ENCODE measurements around the gene CMAS.
"Not testable (repeated sequence)": the region's sequence is repeated elsewhere in the genome, so short reads cannot be mapped to it uniquely, and the experiment has no call there.

The CMAS gene

DNA sequence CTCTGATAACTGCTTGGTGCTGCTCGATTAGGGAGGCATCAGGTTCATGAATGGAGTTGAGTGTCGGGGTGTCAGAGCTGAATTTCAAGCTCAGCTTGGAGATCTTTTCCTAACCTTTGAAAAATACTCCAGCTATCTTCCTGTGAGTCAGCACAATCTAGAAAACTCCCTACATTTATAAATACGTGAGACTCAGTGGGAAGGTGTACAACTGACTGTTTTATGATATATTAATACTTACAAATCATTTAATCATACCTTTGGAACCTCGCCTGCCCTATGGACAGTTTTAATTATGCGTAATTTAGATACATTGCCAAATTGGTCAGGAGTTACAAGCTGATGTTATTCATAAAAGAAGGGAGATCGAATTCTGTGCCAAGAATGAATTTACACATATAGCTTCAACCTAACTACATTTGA, 961 bp downstream of the CMAS start:
- in situ Hi-C loops (cut with HindIII; ENCODE audit: low sequenced_read_pairs) = no loop called here

DNA sequence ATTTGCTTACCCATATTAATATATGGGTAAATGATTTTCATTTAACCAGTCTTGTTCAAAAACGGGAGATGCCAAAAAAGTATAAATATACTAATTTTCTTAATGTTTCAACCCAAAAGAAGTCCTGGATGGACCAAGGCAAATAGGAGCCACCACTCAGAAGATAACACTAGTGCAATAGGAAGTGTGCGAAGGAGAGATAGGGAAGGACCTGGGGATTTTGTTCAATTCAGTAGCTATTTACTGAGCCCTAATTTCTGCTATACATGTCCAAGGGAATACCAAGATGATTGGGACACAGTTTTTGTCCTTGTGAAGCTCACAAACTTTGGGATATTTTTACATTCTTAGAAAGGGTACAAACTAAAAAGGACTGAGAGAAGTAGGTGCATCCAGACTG, 1.5 kb downstream of the CMAS start:
- in situ Hi-C loops (cut with HindIII; ENCODE audit: low sequenced_read_pairs) = no loop called here

DNA sequence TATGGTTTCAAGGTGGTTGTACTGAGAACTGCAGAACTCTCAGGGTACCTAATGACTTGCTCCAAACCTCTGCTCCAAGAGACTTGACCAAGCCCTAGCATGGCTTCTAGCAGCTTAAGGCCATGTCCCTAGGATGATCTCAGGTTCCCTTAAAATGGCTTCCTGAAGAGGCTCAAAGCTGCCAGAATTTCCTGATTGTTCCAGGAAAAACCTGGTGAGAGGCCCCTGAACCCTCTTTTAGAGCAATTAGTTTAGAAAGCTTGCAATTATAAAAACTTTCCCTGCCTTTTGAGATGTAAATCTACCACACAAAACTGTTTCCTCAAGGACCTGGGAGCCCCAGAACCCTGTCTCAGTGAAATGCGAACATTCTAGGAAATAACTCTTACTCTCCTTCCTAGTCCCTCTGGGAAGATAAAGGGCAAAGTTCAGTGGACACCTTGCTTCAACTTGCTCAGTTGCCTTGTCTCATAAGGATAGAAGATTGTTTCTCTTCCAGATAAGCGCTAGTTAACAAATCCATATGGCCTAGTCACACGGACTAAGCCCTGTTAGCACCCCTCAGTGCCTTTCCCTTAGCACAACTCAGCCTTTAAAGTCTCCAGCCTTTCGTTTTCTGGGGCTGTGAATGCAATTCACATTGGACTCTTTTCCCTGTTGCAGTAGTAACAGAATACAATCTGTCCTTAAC, 2.5 kb downstream of the CMAS start:
- in situ Hi-C loops (cut with HindIII; ENCODE audit: low sequenced_read_pairs) = no loop called here

DNA sequence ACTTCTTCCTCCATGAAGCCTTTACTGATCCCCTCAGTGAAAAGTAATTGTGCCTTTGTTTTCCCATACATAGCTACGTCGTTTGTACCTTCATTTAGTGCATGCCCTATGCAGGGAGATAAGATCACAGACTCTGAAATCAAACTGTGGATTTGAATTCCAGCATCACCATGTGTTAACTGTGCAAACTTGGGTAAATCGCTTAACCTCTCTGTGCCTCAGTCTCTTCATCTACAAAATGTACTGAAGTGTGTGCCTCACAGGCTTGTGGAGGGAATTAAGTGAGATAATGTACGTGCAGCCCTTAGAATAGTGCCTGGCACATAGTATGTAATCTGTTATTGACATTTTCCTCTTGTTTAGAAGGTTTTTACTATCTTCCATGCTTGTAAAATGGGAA, 4.1 kb downstream of the CMAS start:
- in situ Hi-C loops (cut with HindIII; ENCODE audit: low sequenced_read_pairs) = no loop called here

DNA sequence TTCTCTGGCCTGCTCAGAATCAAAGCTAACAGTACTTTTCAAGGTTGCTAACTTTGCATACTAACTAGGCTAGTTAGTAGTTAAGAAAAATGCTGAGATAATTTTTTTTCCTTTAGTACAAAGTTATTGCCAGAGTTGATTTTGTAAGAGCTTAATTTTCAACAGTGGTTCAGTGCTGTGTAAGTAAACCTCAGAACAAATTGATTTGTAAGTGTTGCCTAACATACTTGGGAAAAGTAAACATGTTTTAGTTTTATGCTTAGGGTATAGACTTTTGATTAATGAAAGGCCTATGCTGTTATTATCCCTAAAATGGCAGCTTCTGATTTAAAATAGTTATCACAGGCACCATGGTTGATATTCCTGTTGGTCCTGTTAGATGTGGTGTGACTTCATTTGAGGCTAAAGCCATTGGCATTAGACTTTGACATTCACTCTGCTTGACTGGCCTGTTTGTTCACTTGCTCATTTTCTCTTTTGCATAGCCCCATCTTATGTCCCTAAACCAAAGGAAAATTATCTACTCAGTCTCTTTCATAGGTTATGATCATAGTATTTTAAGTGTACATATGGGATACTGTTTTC, 5.2 kb downstream of the CMAS start:
- in situ Hi-C loops (cut with HindIII; ENCODE audit: low sequenced_read_pairs) = no loop called here

DNA sequence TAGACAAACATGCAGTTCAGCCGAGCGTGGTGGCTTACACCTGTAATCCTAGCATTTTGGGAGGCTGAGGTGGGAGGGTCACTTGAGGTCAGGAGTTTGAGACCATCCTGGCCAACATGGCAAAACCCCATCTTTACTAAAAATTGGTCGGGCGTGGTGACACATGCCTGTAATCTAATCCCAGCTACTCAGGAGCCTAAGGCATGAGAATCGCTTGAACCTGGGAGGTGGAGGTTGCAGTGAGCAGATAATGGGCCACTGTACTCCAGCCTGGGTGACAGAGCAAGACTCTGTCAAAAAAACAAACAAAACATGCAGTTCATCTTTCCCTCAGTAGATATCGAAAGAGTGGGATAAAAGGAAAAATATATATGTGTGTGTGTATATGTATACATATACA, 7.0 kb downstream of the CMAS start:
- in situ Hi-C loops (cut with HindIII; ENCODE audit: low sequenced_read_pairs) = not testable (repeated sequence)

DNA sequence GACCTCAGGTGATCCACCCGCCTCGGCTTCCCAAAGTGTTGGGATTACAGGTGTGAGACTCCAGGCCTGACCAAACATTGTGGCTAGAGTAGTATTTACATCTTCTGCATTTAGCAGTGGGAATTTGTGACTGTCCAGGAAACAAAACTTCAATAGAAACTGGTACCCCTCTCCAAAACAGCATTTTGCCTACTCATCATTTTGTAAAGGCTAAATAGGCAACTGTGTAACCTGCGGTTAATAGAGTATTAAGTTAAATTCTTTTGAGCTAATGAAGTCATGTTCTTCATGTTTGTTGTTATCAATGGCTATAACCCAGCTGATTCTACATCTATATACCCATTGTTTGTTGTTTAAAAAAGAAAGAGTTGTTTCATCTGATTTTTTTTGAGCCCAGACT, 8.1 kb downstream of the CMAS start:
- in situ Hi-C loops (cut with HindIII; ENCODE audit: low sequenced_read_pairs) = no loop called here

DNA sequence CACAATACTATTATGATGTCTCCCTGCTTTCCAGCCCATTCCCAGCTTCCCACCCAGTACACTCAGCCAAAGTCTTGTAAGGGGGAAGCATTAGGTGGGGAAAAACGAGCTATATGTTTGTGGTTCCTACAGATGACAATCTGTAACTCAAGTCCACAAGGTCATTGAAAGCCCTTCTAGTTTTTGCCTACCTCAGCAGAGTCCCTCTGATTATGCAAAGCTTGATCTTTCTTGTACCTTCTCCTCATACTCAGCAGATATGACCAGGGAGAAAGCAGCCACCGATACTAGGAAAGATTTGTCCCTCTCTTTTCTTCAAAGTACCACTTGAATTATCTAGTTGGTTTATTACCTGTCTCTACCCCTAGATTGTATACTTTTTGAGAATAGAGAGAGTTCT, 10.6 kb downstream of the CMAS start:
- in situ Hi-C loops (cut with HindIII; ENCODE audit: low sequenced_read_pairs) = no loop called here

DNA sequence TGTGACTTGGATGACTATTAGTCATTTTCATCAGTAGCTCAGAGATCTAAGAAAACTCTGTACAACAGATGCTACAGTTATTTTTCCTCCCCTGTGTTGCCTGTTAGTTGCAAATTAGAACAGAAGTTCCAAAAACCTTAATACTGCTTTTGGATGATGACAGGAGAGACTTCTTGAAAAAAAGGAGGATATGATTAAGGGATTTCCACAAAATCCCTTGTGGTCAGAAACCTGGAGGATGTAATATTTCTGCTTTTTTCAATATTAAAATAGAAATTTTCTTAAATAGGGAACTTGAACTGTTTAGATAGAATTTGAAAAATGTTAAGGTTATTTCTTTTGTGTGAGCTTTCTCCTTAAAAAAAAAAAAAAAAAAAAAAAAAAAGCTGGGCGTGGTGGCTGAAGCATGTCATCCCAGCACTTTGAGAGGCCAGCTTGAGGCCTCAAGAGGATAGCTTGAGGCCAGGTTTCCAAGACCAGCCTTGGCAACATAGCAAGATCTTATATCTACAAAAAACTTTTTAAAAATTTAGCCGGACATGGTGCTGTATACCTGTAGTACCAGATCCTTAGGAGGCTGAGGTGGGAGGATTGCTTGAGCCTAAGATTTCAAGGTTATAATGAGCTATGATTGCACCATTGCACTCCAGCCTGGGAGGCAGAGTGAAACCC, 14.1 kb downstream of the CMAS start:
- in situ Hi-C loops (cut with HindIII; ENCODE audit: low sequenced_read_pairs) = no loop called here

DNA sequence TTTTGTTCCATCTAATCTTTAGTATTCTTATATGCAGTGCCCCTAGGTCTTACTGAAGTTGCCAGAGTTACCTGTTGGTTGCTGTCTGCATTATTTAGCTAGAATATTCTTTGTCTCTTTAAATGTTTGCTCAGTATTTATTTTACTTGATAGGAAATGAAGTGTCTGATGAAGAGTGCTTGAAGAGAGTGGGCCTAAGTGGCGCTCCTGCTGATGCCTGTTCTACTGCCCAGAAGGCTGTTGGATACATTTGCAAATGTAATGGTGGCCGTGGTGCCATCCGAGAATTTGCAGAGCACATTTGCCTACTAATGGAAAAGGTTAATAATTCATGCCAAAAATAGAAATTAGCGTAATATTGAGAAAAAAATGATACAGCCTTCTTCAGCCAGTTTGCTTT, 18.9 kb downstream of the CMAS start:
- in situ Hi-C loops (cut with HindIII; ENCODE audit: low sequenced_read_pairs) = no loop called here

DNA sequence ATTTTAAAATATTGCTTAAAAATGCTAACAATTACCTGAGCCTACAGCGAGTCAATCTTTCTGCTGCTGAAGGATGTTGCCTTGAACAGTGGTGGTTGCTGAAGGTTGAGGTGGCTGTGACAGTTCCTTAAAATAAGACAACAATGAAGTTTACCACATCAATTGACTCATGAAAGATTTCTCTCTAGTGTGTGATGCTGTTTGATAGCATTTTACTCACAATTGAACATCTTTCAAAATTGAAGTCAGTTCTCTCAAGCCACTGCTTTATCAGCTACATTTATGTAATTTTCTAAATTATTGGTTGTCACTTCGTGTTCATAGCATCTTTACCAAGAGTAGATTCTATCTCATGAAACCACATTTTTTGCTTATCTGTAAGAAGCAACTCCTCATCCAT, 20.3 kb downstream of the CMAS start:
- in situ Hi-C loops (cut with HindIII; ENCODE audit: low sequenced_read_pairs) = no loop called here

DNA sequence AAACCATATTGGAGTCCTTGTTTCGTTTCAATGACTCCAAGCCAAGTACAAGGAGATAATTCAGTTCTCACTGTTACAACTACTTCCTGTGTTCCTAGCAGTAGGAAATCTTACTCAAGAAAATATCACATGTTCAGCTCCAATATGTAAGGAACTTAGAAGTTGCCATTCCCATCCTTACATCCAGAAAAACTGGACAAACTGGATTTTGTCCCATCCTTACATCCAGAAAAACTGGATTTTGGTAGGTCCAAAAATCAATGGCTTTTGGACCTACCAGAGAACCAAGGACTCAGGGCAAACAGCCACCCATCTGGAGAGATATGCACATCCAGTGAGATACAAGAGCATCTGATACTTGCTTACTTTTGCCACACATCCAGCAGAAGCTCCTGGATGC, 23.8 kb downstream of the CMAS start:
- in situ Hi-C loops (cut with HindIII; ENCODE audit: low sequenced_read_pairs) = no loop called here

DNA sequence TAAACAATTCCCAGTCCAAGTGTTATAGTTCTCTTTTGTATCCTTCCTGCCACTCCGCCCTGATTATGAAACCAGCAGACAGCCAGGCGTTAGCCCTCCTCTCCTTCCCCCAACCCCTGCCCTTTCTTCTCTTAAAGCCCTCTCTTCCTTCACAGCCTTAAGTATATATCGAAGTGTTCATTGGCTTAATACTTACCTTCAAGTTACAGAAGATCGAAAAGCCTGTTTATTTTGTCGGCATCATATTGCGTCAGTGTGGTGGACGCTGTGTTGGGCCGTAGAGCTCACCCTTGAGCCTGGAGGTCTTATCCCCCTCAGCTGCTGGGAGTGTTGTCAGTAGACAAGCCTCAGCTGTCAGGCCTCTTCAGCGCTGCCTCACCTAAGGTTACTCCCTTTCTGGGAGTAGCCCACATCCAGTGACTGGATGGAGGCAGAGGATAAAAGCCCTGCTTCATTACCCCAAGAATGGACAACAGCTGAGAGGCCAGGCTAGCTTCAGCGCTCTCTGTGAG, 36.2 kb downstream of the CMAS start:
- in situ Hi-C loops (cut with HindIII; ENCODE audit: low sequenced_read_pairs) = no loop called here

DNA sequence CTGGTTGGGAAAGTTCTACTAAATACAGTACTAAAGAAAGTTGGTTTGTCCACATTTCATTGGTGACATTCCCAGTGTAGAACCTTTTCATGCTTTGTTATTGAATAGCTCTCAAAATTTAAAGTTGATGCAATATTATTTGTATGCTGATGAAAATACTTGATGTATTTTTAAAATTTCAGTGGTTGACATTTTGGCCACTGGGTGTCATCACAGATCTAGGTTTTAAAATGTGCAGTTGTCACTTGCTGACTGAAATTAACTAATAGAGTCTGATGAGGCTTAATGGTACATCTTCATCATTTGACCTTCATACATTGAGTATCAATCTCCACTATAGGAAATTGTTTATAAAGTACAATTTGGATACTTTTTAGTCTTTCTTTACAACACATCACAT, 37.1 kb downstream of the CMAS start:
- in situ Hi-C loops (cut with HindIII; ENCODE audit: low sequenced_read_pairs) = no loop called here

DNA sequence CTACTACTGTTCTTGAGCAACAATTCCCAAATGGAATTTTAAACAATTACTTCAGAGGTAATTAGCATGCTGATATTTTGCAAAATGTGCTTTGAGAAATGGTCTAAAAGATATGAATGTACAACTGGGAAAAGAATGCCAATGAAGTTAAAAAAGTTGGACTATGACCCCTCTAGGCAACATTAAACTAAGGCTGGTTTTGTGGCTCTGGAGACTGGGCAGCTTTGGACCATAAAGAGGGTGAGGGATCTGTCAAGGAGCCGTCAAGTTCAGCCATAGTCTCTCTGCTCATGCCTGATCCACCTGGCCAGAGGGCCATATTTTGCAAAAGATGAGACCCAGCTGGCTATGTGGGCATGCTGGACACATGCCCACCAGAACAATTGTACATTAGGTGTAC, 38.8 kb downstream of the CMAS start:
- in situ Hi-C loops (cut with HindIII; ENCODE audit: low sequenced_read_pairs) = no loop called here

DNA sequence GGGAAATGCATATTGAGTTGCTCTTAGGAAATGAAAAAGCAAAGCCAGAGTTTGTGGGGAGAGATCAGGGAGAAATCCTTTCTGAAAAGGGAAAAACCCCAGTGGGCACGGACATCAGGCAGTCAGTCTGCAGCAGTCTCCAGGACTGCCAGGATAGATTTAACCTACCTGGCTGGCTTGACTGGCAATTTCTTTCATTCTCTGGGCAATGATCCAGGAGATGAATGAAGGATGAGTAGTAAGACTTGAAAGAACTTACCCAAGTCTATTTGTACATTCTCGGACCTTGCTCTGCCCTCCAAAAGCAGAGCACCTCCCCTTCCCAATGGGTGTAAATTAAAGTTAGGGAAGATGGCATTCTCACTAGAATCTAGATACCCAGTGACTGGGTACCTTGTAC, 42.9 kb downstream of the CMAS start:
- in situ Hi-C loops (cut with HindIII; ENCODE audit: low sequenced_read_pairs) = no loop called here

DNA sequence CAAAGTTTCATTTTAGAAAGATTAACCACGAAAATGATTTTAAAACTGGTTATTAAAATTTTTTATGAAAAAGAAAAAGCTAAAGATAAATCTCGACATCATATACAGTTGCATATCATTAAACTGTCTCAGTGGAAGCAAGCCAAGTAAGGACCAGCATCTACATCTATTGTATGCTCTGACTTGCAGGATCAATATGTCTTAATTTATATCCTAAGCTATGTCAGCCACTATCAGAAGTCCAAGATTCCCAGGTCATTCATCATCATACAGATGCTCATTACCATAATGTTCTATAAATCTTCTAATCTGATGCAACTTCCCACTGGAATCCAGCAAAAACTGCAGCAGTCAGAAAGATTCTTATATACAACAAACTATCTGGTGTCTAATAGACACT, 43.5 kb downstream of the CMAS start:
- in situ Hi-C loops (cut with HindIII; ENCODE audit: low sequenced_read_pairs) = no loop called here

DNA sequence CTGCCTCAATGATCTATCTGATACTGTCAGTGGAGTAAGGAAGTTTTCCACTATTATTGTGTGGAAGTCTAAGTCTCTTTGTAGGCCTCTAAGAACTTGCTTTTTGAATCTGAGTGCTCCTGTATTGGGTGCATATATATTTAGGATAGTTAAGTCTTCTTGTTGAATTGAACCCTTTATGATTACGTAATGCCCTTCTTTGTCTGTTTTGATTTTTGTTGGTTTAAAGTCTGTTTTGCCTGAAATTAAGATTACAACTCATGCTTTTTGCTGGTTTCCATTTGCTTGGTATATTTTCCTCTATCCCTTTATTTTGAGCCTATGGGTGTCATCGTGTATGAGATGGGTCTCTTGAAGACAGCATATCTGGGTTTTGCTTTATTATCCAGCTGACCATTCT, 53.0 kb downstream of the CMAS start:
- in situ Hi-C loops (cut with HindIII; ENCODE audit: low sequenced_read_pairs) = not testable (repeated sequence)

DNA sequence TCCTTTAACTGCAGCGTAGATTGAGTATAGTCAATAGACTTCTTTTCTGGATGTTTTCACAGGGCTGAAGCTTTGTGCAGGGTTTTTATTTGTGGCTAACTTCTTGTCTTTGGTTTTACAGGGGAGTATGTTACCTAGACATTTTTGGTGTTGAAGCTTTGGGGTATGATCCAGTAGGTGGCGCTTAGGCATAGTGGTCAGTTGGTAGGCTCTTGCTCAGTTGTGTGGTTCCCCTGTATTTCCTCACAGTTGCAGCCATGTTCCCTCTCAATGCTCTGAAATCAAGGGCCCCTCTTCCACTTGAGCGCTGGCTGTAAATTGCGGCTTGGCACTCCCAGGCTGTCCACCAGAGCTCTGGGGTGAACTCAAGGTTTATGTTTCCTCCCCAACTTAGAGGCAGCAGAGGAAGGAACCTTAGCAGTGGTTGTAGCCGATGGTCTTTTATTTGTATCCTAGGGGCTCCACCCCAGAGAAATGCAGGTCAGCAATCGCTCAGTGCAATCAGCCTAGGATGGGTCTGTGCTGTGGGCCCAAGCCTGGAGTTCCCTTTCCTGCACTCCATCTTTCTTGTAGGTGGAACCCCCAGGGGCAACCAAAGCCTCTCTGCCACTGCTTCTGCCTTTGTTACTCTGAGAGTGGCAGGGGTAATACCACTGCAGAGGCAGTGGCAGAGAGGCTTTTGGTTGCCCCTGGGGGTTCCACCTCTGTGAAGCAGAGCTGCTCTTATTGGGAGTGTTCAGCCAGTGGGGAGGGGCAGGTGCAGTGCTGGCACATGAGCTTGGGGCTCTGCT, 55.1 kb downstream of the CMAS start:
- in situ Hi-C loops (cut with HindIII; ENCODE audit: low sequenced_read_pairs) = no loop called here

DNA sequence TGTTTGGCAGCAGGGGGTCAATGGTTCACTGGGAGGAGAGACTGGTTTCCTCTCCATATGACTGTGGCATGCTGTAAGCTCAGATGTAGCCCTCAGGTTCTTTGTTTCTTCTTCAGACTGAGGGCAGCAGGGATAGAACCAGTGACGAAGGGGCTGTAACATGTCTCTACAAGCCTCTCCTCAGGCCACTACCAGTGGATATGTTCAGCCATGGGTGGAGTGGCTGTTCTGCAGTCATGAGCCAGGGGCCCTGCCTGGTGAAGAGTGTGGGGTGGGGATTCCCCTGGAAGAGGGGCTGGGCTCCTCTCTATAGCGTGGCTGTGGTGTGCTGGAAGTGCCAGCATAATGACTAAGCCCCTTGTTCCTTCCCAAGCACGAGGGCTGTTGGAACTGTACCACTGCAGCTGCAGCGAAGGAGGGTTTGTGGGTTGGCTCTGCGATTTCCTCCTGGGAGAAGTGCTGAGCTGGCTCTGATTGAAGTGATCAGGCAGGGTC, 55.8 kb downstream of the CMAS start:
- in situ Hi-C loops (cut with HindIII; ENCODE audit: low sequenced_read_pairs) = no loop called here

DNA sequence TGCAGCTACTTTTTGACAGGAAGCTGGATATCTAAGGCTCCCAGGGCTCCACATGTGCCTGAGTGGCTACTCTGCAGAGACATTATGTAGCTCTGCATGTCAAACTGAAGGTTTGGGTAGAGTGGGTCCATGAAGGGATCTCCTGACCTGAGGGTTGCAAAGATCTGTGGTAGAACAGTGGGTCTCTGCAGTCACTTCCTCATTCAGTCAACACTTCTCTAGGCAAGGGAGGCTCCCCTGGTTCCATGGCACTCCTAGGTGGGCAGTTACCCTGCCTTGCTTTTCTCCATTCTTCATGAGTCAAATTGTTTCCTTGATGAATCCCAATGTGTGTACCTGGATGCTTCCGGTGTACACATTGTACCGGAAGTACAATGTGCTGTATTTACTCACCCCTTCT, 57.4 kb downstream of the CMAS start:
- in situ Hi-C loops (cut with HindIII; ENCODE audit: low sequenced_read_pairs) = no loop called here
